GM12878 (cell line): ENCODE results near the gene DUSP15. TPM values are rescaled to one million over a fixed set of nuclear protein-coding genes. Genes with fewer than 3 reads are reported as not detected.

Source experiments
- ATAC-seq: fragments of 200-7000 bp; cut with Tn5 transposase; 3 replicates; pipeline ENCODE4 v1.9.1; 2020; ENCODE audit warnings: mild to moderate bottlenecking, moderate library complexity
- BruUV-seq: library from RNA; stranded (reverse); fragments of 400-500 nt; replicated peaks from 2 replicates; lab custom pipeline; 2021; lab: Mats Ljungman, UMichigan
- CTCF ChIA-PET: fragments of 300-600 bp; sonication (Branson Sonifier 250); formaldehyde crosslinking; extraction: SDS; loops from one replicate; lab custom pipeline; 2021; ENCODE audit warnings: inconsistent platforms; lab: Yijun Ruan, JAX
- POLR2A ChIA-PET: fragments of 350-600 bp; formaldehyde crosslinking; extraction: SDS; loops from one replicate; lab custom pipeline; 2021; ENCODE audit warnings: inconsistent platforms; lab: Charles Lee
- RAD21 ChIA-PET: fragments of 300-600 bp; sonication (Branson Sonifier 250); formaldehyde crosslinking; loops from one replicate; lab custom pipeline; 2023; ENCODE audit warnings: antibody characterized with exemption; ENCODE audit not compliant: unreplicated experiment; lab: Charles Lee
- SMC1A ChIA-PET: fragments of 300-600 bp; sonication (Branson Sonifier 250); formaldehyde crosslinking; loops from one replicate; lab custom pipeline; 2023; ENCODE audit not compliant: unreplicated experiment, uncharacterized antibody; lab: Charles Lee
- DNase-seq: peaks from one replicate; pipeline ENCODE4 v3.0.0-alpha.2; 2011; ENCODE audit warnings: low read depth, low spot score
- FAIRE-seq: peaks from 3 replicates; lab custom pipeline; 2011; peaks lifted over from hg19 to GRCh38; lab: Jason Lieb, UNC
- H2AFZ ChIP-seq: 2 replicates; pipeline ENCODE4 v1.6.0; 2011; ENCODE audit warnings: low read depth, low read length, control low read depth; ENCODE audit not compliant: control insufficient read depth
- H3K27ac ChIP-seq: 2 replicates; pipeline ENCODE4 v1.5.1; 2011; ENCODE audit warnings: control low read depth; ENCODE audit not compliant: control insufficient read depth, insufficient read depth
- H3K27me3 ChIP-seq, 2 experiments: replicated peaks in 1 of 2; 2 replicates each; pipeline versions ENCODE4 v1.6.0 to v1.6.1; 2011; ENCODE audit warnings: low read length in 1 of 2; ENCODE audit not compliant: control insufficient read depth in 2 of 2, insufficient read depth in 2 of 2
- H3K36me3 ChIP-seq, 2 experiments: 2 replicates each; pipeline ENCODE4 v1.5.1; 2011; ENCODE audit warnings: low read length in 1 of 2; ENCODE audit not compliant: control insufficient read depth in 2 of 2, insufficient read depth in 2 of 2
- H3K4me1 ChIP-seq: 2 replicates; pipeline ENCODE4 v1.6.1; 2011; ENCODE audit warnings: mild to moderate bottlenecking, low read length, moderate library complexity, mixed read lengths; ENCODE audit not compliant: control insufficient read depth, insufficient read depth
- H3K4me2 ChIP-seq: 2 replicates; pipeline ENCODE4 v1.6.0; 2011; ENCODE audit warnings: control low read depth; ENCODE audit not compliant: control insufficient read depth, insufficient read depth
- H3K4me3 ChIP-seq: fragments of 200-600 bp; sonication (generic); 2 replicates; pipeline ENCODE4 v1.5.1; 2016
- H3K79me2 ChIP-seq: 2 replicates; pipeline ENCODE4 v1.6.0; 2011; ENCODE audit warnings: low read length; ENCODE audit not compliant: control insufficient read depth, insufficient read depth
- H3K9ac ChIP-seq: 2 replicates; pipeline ENCODE4 v1.8.0; 2011; ENCODE audit warnings: low read length, control low read depth, mixed read lengths; ENCODE audit not compliant: control insufficient read depth, insufficient read depth
- H3K9me3 ChIP-seq: replicated peaks from 3 replicates; pipeline ENCODE4 v1.5.1; 2011; ENCODE audit warnings: mild to moderate bottlenecking, low read length; ENCODE audit not compliant: control insufficient read depth, insufficient read depth
- H4K20me1 ChIP-seq: 2 replicates; pipeline ENCODE4 v1.6.0; 2011; ENCODE audit not compliant: control insufficient read depth, insufficient read depth
- FOXM1 ChIP-seq: IDR thresholded peaks from 2 replicates; pipeline ENCODE4 v1.6.1; 2012; ENCODE audit warnings: low read depth, mild to moderate bottlenecking, inconsistent platforms, low read length, moderate library complexity
- HDGF ChIP-seq: fragments of 450-650 bp; IDR thresholded peaks from 2 replicates; pipeline ENCODE4 v1.6.1; 2016; ENCODE audit warnings: antibody characterized with exemption
- MEF2B ChIP-seq: fragments of 450-650 bp; IDR thresholded peaks from 2 replicates; pipeline ENCODE4 v1.6.1; 2018; ENCODE audit warnings: mild to moderate bottlenecking, moderate library complexity; ENCODE audit not compliant: partially characterized antibody, poor library complexity, severe bottlenecking
- RBBP5 ChIP-seq: fragments of 200-600 bp; sonication (generic); conservative IDR thresholded peaks from 2 replicates; pipeline ENCODE4 v1.6.1; 2016
- SIN3A ChIP-seq: IDR thresholded peaks from 2 replicates; pipeline ENCODE4 v1.6.1; 2012; ENCODE audit warnings: low read depth, low read length, improper control_type of control experiment
- SP1 ChIP-seq: IDR thresholded peaks from one replicate; pipeline ENCODE4 v1.6.1; 2011; ENCODE audit warnings: low read depth, low read length
- SPI1 ChIP-seq: IDR thresholded peaks from 2 replicates; pipeline ENCODE4 v1.6.1; 2011; ENCODE audit warnings: low read depth, mild to moderate bottlenecking, low read length, moderate library complexity, borderline replicate concordance; ENCODE audit not compliant: insufficient read depth
- USF2 ChIP-seq: IDR thresholded peaks from 2 replicates; pipeline ENCODE4 v1.6.1; 2011; ENCODE audit warnings: low read depth, low read length, improper control_type of control experiment, borderline replicate concordance
- in situ Hi-C: fragments of 300-500 bp; cut with MboI; formaldehyde crosslinking; loops from 9 replicates; pipeline ENCODE4 v1.14.3; 2018; ENCODE audit warnings: mixed read lengths
- intact Hi-C: fragments of 100-400 bp; cut with micrococcal nuclease; formaldehyde crosslinking; loops from one replicate; pipeline ENCODE4 v1.14.2; 2022; ENCODE audit not compliant: unreplicated experiment
- polyA plus RNA-seq, 11 experiments: library from polyadenylated mRNA; depleted of rRNA in 4 of 11; unstranded in 6 of 11; stranded (reverse) in 5 of 11; fragments of >200 nt; fragmentation: Nextera tagmentation in 4 of 11; fragmentation: Illumina TruSeq in 1 of 11; extraction: Ambion mirVana in 4 of 11; extraction: Trizol in 1 of 11; gene quantifications; 1 replicate in 1 of 11; 2 replicates in 10 of 11; pipeline versions ENCODE4 v1.2.1 to v1.2.3, GENCODE V29; 2011 to 2016; ENCODE audit warnings: inconsistent platforms in 2 of 11, missing spikeins in 2 of 11, low read depth in 1 of 11
- total RNA-seq, 4 experiments: library from RNA; depleted of rRNA in 3 of 4; stranded (reverse); fragments of >200 nt in 3 of 4; fragmentation: Illumina TruSeq in 1 of 4; extraction: Trizol in 1 of 4; gene quantifications; 2 replicates each; pipeline versions ENCODE4 v1.2.1 to v1.2.3, GENCODE V29; 2013 to 2021
- TF ChIP-seq, protein P1 (sequence below): fragments of 450-650 bp; IDR thresholded peaks from 2 replicates; pipeline ENCODE4 v1.6.1; 2018; ENCODE audit warnings: mild to moderate bottlenecking, low read depth, moderate library complexity; ENCODE audit not compliant: partially characterized antibody

The DUSP15 gene
- total and polyA plus RNA-seq, 10 of the 15 experiments (the other 5 are each of a cell fraction or from before 2014, with no cell fraction given), result 0.06 to 2.5 (median 0.67) TPM; not detected in 1

GRCh38 chr20:31877684-31878083 lies 7.4 kb upstream of the DUSP15 start:
- RAD21 ChIA-PET, result interaction anchor here (0.6 to 3.9 kb wide), 2 partner anchors 17 to 74 kb away, joined by 4 to 26 read pairs; partner anchors contain the start of gene PDRG1
- no peaks in the 10 kb centered on the region for H4K20me1 ChIP-seq
- H2AFZ ChIP-seq, result no peak overlapping the region
- DNase-seq, result no peak
- no peak for ATAC-seq
- H3K4me1 ChIP-seq, result peaks cover 3% of the 10 kb centered on the region; the same call in 1 of the 2 replicates
- CTCF ChIA-PET, result interaction anchor here (1.8 kb wide), 1 partner anchor 75 kb away, joined by 5 read pairs; the partner anchor contains the start of gene PDRG1
- in situ Hi-C loops (no loop called here), intact Hi-C loops (no loop called here)
- H3K9ac ChIP-seq, result no peak overlapping the region
- no peaks in the 10 kb centered on the region for H3K79me2 ChIP-seq
- H3K27ac ChIP-seq, result no peak overlapping the region
- H3K27me3 ChIP-seq, result no peaks in the 10 kb centered on the region
- SMC1A ChIA-PET, result interaction anchor here (1.0 to 3.1 kb wide), 2 partner anchors 23 to 42 kb away, joined by 3 to 15 read pairs; no protein-coding TSS in a partner anchor
- POLR2A ChIA-PET, result interaction anchor here (1.7 kb wide), 1 partner anchor 15 kb away, joined by 4 read pairs; no protein-coding TSS in a partner anchor
- no peaks in the 10 kb centered on the region; the same call in 2 of the 3 replicates for H3K9me3 ChIP-seq
- no peak overlapping the region for H3K4me3 ChIP-seq
- H3K4me2 ChIP-seq, result no peak overlapping the region
- FAIRE-seq, result no peak
- TF ChIP-seq MEF2B (no peak), SPI1 (no peak), HDGF (no peak), RBBP5 (no peak), SIN3A (no peak), USF2 (no peak), SP1 (no peak), FOXM1 (no peak)
- TF ChIP-seq, protein P1, sequence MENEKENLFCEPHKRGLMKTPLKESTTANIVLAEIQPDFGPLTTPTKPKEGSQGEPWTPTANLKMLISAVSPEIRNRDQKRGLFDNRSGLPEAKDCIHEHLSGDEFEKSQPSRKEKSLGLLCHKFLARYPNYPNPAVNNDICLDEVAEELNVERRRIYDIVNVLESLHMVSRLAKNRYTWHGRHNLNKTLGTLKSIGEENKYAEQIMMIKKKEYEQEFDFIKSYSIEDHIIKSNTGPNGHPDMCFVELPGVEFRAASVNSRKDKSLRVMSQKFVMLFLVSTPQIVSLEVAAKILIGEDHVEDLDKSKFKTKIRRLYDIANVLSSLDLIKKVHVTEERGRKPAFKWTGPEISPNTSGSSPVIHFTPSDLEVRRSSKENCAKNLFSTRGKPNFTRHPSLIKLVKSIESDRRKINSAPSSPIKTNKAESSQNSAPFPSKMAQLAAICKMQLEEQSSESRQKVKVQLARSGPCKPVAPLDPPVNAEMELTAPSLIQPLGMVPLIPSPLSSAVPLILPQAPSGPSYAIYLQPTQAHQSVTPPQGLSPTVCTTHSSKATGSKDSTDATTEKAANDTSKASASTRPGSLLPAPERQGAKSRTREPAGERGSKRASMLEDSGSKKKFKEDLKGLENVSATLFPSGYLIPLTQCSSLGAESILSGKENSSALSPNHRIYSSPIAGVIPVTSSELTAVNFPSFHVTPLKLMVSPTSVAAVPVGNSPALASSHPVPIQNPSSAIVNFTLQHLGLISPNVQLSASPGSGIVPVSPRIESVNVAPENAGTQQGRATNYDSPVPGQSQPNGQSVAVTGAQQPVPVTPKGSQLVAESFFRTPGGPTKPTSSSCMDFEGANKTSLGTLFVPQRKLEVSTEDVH, result no peak
- no TSS peak for BruUV-seq
- H3K36me3 ChIP-seq, result no peaks in the 10 kb centered on the region
